ENCODE data around the gene SCIMP.

SCIMP gene

DNA sequence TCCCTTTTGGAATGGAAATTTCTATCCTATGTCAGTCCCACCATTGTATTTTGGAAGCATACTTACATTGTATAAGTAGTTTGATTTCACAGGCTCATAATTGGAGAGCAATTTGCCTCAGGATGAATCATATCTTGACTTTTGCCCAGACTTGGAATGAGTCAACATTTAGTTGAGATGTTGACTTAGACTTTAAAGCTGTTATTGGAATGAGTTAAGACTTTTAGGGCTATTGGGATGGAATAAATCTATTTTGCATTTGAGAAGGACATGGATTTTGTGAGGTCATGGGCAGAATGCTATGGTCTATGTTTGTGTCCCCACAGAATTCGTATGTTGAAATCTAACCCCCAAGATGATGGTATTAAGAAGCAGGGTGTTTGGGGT, 30.8 kb downstream of the SCIMP start:
- Histone ChIP-seq H3K27ac (ENCODE audit: low read length) (no peak overlapping the region), H3K4me3 (ENCODE audit: low read length) (no peak overlapping the region), H3K36me3 (ENCODE audit: insufficient read depth, low read depth, low read length) (no peaks in the 10 kb centered on the region), H3K27me3 (ENCODE audit: insufficient read depth, low read length) (no peaks in the 10 kb centered on the region), H3K9ac (ENCODE audit: low read depth, low read length) (no peak overlapping the region), H3K4me1 (ENCODE audit: insufficient read depth, low read length) (no peaks in the 10 kb centered on the region), H3K9me3 (ENCODE audit: insufficient read depth, low read depth, low read length) (no peaks in the 10 kb centered on the region)

DNA sequence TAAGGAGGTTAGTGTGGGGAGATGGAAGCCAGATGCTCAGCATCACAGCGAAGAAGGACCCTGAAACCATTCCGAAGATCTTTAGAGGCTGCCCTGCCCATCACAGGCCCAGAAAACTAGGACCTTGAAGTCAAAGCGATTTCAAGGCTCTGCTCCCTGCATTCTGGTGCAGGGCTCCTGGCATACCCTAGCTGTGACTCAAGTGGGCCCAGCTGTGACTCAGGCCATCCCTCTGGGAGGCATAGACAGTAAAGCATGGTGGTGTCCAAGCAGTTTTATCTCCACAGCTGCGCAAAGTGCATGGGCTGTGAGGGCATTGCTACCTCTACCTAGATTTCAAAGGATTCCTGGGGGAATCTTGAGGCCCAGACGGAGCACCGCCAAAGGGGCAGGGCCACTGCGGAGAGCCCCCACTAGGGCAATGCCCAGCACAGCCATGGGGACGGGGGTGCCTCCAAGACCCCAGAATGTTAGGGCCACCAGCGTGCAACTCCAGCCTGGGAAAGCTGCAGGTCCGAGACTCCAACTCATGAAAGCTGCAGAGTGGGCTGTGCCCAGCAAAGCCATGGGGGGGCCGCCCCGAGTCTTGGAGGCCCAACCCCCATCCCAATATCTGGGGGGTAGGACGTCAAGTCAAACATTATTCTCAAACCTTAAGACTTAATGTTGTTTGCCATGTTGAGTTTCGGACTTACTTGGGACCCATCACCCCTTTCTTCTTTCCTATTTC, 31.3 kb downstream of the SCIMP start:
- no peak overlapping the region for H3K9ac ChIP-seq (ENCODE audit: low read depth, low read length)
- no peaks in the 10 kb centered on the region for H3K4me1 ChIP-seq (ENCODE audit: insufficient read depth, low read length)
- H3K27ac ChIP-seq (ENCODE audit: low read length) = no peak overlapping the region
- no peak overlapping the region for H3K4me3 ChIP-seq (ENCODE audit: low read length)
- H3K36me3 ChIP-seq (ENCODE audit: insufficient read depth, low read depth, low read length) = no peaks in the 10 kb centered on the region
- H3K9me3 ChIP-seq (ENCODE audit: insufficient read depth, low read depth, low read length) = no peaks in the 10 kb centered on the region
- no peaks in the 10 kb centered on the region for H3K27me3 ChIP-seq (ENCODE audit: insufficient read depth, low read length)

DNA sequence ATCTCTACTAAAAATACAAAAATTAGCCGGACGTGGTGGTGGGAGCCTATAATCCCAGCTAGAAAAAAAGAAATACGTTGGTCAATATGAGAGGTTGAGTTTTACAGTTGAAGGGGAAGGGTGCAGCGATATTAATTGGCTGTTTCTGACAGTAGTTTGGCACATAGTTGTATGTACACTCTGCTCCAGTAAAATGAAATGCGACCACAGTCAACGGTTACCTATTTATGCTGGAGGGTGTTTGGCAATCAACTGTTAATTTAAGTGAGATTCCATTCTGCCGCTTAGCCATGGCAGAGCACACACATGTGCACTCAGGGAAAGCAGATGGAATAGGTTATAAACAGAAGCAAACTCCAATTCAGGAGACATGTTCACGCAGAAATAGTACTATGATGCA, 33.6 kb downstream of the SCIMP start:
- Histone ChIP-seq H3K4me3 (ENCODE audit: low read length) (no peak overlapping the region), H3K27me3 (ENCODE audit: insufficient read depth, low read length) (no peaks in the 10 kb centered on the region), H3K4me1 (ENCODE audit: insufficient read depth, low read length) (no peaks in the 10 kb centered on the region), H3K27ac (ENCODE audit: low read length) (no peak overlapping the region), H3K9ac (ENCODE audit: low read depth, low read length) (no peak overlapping the region), H3K9me3 (ENCODE audit: insufficient read depth, low read depth, low read length) (no peaks in the 10 kb centered on the region), H3K36me3 (ENCODE audit: insufficient read depth, low read depth, low read length) (no peaks in the 10 kb centered on the region)

DNA sequence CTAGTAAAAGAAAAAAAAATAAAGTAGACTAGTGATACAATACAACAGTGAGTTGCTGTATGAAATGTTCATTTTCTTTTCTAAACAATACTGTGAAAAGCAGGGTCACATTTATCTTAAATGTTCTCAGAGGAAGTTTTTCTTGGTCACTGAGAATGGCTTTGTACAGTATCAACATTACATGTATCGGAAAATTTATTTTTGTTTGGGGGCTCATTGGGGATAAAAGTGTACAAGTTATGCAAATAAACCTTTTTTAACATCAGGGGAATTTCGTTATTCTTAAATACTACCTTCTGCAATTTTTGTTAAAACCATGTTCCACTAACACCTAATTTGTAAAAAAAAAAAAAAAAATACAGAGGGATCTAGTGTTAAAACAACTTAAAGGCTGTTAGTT, 34.3 kb downstream of the SCIMP start:
- Histone ChIP-seq H3K27me3 (ENCODE audit: insufficient read depth, low read length) (no peaks in the 10 kb centered on the region), H3K9me3 (ENCODE audit: insufficient read depth, low read depth, low read length) (no peaks in the 10 kb centered on the region), H3K4me1 (ENCODE audit: insufficient read depth, low read length) (no peaks in the 10 kb centered on the region), H3K36me3 (ENCODE audit: insufficient read depth, low read depth, low read length) (no peaks in the 10 kb centered on the region), H3K9ac (ENCODE audit: low read depth, low read length) (no peak overlapping the region), H3K4me3 (ENCODE audit: low read length) (no peak overlapping the region), H3K27ac (ENCODE audit: low read length) (no peak overlapping the region)

DNA sequence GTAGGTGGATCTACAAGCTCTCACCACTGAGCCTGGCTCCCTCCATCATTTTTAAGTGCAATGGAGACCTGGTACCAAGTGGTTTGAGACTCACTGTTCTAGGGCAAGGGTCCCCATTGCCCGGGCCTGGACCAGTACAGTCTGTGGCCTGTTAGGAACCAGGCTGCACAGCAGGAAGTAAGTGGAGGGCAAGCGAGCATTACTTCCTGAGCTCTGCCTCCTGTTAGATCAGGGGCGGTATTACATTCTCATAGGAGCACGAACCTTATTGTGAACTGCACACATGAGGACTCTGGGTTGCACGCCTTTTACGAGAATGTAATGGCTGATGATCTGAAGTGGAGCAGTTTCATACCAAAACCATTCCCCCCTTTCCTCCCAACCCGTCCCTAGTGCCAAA, 36.2 kb downstream of the SCIMP start:
- Histone ChIP-seq H3K9me3 (ENCODE audit: insufficient read depth, low read depth, low read length) (no peaks in the 10 kb centered on the region), H3K36me3 (ENCODE audit: insufficient read depth, low read depth, low read length) (no peaks in the 10 kb centered on the region), H3K27me3 (ENCODE audit: insufficient read depth, low read length) (no peaks in the 10 kb centered on the region), H3K9ac (ENCODE audit: low read depth, low read length) (no peak overlapping the region), H3K4me3 (ENCODE audit: low read length) (no peak overlapping the region), H3K4me1 (ENCODE audit: insufficient read depth, low read length) (no peaks in the 10 kb centered on the region), H3K27ac (ENCODE audit: low read length) (no peak overlapping the region)

DNA sequence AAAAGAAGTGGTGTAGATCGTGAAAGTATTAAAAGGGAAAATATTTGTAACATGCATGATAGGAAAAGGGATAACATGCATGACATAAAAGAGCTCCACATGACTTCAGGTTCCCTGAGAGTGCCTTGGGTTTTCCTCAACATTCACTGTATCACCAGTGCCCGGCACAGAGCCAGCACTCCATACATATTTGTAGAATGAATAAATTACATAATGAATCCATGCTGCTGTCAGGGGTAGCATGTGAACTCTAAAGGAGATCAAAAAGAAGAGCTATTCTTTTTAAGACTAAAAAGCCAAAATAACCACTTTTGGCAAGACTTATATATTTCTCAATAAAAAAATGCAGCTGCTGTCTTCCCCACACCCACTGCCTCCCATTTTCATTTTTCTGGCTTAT, 40.3 kb downstream of the SCIMP start:
- H3K9ac ChIP-seq (ENCODE audit: low read depth, low read length) = no peak overlapping the region
- peaks cover 13% of the 10 kb centered on the region for H3K36me3 ChIP-seq (ENCODE audit: insufficient read depth, low read depth, low read length)
- no peak overlapping the region for H3K27ac ChIP-seq (ENCODE audit: low read length)
- peaks cover 20% of the 10 kb centered on the region for H3K9me3 ChIP-seq (ENCODE audit: insufficient read depth, low read depth, low read length)
- H3K27me3 ChIP-seq (ENCODE audit: insufficient read depth, low read length) = no peaks in the 10 kb centered on the region
- H3K4me3 ChIP-seq (ENCODE audit: low read length) = no peak overlapping the region
- peaks cover 4% of the 10 kb centered on the region; the same call in 1 of the 2 replicates for H3K4me1 ChIP-seq (ENCODE audit: insufficient read depth, low read length)

DNA sequence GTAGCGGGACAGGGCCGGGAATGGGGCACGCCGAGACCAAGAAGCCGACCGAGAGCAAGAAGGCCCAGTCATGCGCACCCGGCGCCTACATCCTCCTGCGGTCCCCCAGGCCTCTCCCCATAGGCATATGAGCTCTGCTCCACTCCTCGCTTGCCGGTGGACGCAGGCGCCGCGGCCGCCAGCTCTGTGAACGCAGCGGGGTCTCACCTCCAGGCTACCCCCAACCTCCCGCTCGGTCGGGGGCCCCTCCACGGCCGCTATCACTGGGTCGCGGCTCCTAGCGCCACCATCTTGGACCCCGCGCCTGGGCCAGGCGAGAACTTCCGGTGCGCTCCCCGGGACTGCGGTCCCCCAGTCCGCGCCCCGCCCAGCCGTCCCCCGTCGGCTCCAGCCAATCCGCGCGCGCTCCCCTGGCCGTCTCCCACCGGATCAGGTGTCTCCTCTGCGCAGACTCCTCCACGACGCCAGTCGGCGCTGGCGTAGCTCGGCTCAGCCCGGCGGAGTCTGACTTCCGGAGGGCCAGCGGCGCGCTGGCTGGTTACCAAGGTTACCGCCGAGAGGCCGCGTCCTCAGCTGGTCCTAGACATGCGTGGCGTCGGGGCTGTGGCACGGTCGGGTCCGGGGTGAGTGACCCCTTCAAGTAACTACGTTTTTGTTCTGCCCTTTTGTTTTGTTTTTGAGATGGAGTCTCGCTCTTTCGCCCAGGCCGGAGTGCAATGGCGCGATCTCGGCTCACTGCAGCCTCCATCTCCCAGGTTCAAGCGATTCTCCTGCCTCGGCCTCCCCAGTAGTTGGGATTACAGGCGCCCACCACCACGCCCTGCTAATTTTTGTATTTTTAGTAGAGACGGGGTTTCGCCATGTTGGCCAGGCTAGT, 42.9 kb downstream of the SCIMP start, which contains the start of gene ZNF594:
TSS of gene ZNF594 (minus strand) at position 328 of the 877 bp plus-strand sequence. CDS start 7,612 bp downstream, outside the sequence.
- Histone ChIP-seq H3K27me3 (ENCODE audit: insufficient read depth, low read length) (no peaks in the 10 kb centered on the region), H3K4me3 (ENCODE audit: low read length) (peak within 1 kb of the TSS; percentile 99), H3K27ac (ENCODE audit: low read length) (peak within 1 kb of the TSS; percentile 70), H3K9me3 (ENCODE audit: insufficient read depth, low read depth, low read length) (peaks cover 44% of the 10 kb centered on the region), H3K4me1 (ENCODE audit: insufficient read depth, low read length) (peaks cover 4% of the 10 kb centered on the region; the same call in 1 of the 2 replicates), H3K9ac (ENCODE audit: low read depth, low read length) (peak within 1 kb of the TSS; percentile 91), H3K36me3 (ENCODE audit: insufficient read depth, low read depth, low read length) (peaks cover 32% of the 10 kb centered on the region)

DNA sequence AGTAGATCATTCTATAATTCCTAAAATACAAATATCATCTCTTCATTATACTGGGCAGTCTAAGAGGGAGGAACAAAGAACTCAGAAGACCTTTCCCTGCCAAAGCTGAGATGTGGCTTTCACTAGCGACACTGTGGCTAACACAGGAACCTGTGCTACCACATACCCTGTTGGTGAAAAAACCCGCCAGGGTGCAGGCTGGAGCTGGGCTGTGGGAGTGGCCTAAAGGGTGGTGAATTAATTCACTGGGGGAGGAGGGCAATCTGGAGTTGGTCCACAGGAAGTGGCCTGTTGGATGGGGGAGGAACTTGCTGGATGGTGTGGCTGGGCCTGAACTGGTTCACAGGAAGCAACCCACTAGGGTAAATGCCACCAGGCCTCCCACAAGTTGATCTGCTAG, 50.4 kb downstream of the SCIMP start:
- H3K9me3 ChIP-seq (ENCODE audit: insufficient read depth, low read depth, low read length) = peaks cover 98% of the 10 kb centered on the region
- peaks cover 65% of the 10 kb centered on the region for H3K36me3 ChIP-seq (ENCODE audit: insufficient read depth, low read depth, low read length)

DNA sequence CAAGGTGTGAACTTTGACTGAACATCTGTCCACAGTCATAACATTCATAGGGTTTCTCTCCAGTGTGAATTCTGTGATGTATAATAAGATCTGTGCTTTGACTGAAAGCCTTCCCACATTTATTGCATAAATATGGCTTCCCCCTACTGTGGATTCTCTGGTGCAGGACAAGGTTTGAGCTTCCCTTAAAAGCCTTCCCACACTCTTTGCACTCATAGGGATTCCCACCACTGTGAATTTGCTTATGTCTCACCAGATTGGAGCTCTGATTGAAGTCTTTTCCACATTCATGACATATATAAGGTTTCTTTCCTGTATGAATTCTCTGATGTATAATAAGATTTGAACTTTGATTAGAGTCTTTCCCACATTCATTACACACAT, 51.3 kb downstream of the SCIMP start:
- Histone ChIP-seq H3K9ac (ENCODE audit: low read depth, low read length) (no peak overlapping the region), H3K4me1 (ENCODE audit: insufficient read depth, low read length) (no peaks in the 10 kb centered on the region), H3K27me3 (ENCODE audit: insufficient read depth, low read length) (no peaks in the 10 kb centered on the region), H3K36me3 (ENCODE audit: insufficient read depth, low read depth, low read length) (peaks cover 60% of the 10 kb centered on the region), H3K9me3 (ENCODE audit: insufficient read depth, low read depth, low read length) (peaks cover 100% of the 10 kb centered on the region), H3K4me3 (ENCODE audit: low read length) (peak overlapping the region; percentile 47), H3K27ac (ENCODE audit: low read length) (no peak overlapping the region)

More for the DNA sequence above, 50.4 kb downstream of the SCIMP start:
- Histone ChIP-seq H3K4me3 (ENCODE audit: low read length) (0 out of 2 replicates have a peak overlapping the region, but pooled peaks have one; percentile 47), H3K27ac (ENCODE audit: low read length) (no peak overlapping the region), H3K27me3 (ENCODE audit: insufficient read depth, low read length) (no peaks in the 10 kb centered on the region), H3K9ac (ENCODE audit: low read depth, low read length) (no peak overlapping the region), H3K4me1 (ENCODE audit: insufficient read depth, low read length) (no peaks in the 10 kb centered on the region)

DNA sequence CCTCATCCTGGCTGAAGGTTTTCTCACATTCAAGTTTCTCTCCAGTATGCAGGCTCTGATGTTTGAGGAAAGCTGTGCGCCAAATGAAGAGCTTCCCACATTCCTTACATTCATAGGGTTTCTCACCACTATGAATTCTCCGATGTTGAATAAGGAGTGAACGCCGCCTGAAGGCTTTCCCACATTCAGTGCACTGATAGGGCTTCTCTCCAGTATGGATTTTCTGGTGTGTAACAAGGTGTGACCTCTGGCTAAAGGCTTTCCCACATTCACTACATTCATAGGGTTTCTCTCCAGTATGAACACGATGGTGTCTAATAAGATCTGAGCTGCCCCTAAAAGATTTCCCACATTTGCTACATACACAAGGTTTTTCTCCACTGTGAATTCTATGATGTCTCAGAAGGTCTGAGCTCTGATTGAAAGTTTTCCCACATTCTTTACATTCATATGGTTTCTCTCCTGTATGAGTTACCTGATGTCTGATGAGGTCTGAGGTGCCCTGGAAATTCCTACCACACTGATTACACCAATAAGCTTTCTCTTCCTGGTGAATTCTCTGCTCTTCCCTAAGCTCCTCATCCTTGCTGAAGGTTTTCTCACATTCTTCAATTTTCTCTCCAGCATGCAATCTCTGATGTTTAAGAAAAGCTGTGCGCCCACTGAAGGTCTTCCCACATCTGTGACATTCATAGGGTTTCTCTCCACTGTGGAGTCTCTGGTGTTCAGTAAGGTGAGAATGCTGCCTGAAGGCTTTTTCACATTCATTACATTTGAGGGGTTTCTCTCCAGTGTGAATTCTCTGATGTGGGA, 51.9 kb downstream of the SCIMP start:
- peaks cover 100% of the 10 kb centered on the region for H3K9me3 ChIP-seq (ENCODE audit: insufficient read depth, low read depth, low read length)
- no peak overlapping the region for H3K27ac ChIP-seq (ENCODE audit: low read length)
- H3K4me1 ChIP-seq (ENCODE audit: insufficient read depth, low read length) = no peaks in the 10 kb centered on the region
- peak overlapping the region; percentile 47 for H3K4me3 ChIP-seq (ENCODE audit: low read length)
- H3K27me3 ChIP-seq (ENCODE audit: insufficient read depth, low read length) = no peaks in the 10 kb centered on the region
- peaks cover 56% of the 10 kb centered on the region for H3K36me3 ChIP-seq (ENCODE audit: insufficient read depth, low read depth, low read length)
- no peak overlapping the region for H3K9ac ChIP-seq (ENCODE audit: low read depth, low read length)

DNA sequence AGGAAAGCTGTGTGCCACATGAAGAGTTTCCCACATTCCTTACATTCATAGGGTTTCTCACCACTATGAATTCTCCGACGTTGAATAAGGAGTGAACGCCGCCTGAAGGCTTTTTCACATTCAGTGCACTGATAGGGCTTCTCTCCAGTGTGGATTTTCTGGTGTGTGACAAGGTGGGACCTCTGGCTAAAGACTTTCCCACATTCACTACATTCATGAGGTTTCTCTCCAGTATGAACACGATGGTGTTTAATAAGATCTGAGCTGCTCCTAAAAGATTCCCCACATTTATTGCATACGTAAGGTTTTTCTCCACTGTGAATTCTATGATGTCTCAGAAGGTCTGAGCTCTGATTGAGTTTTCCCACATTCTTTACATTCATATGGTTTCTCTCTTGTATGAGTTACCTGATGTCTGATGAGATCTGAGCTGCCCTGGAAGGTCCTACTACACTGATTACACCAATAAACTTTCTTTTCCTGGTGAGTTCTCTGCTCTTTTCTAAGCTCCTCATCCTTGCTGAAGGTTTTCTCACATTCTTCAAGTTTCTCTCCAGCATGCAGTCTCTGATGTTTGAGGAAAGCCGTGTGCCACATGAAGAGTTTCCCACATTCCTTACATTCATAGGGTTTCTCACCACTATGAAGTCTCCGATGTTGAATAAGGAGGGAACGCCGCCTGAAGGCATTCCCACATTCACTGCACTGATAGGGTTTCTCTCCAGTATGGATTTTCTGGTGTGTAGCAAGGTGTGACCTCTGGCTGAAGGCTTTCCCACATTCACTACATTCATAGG, 53.0 kb downstream of the SCIMP start:
- H3K27ac ChIP-seq (ENCODE audit: low read length) = no peak overlapping the region
- peak overlapping the region; percentile 47 for H3K4me3 ChIP-seq (ENCODE audit: low read length)
- H3K4me1 ChIP-seq (ENCODE audit: insufficient read depth, low read length) = no peaks in the 10 kb centered on the region
- H3K9me3 ChIP-seq (ENCODE audit: insufficient read depth, low read depth, low read length) = peaks cover 98% of the 10 kb centered on the region
- no peaks in the 10 kb centered on the region for H3K27me3 ChIP-seq (ENCODE audit: insufficient read depth, low read length)
- peaks cover 46% of the 10 kb centered on the region for H3K36me3 ChIP-seq (ENCODE audit: insufficient read depth, low read depth, low read length)
- no peak overlapping the region for H3K9ac ChIP-seq (ENCODE audit: low read depth, low read length)

Data from iPS-20b (cell line).